T-cell (primary cell): ENCODE measurements around the gene WDR7. TPM values are rescaled to one million over a fixed set of nuclear protein-coding genes. Genes with fewer than 3 reads are reported as not detected.

Experiments
- ATAC-seq, 4 experiments: fragments of 200-7000 bp in 3 of 4; fragments of 150-1000 bp in 1 of 4; cut with Tn5 transposase; replicated peaks in 1 of 4; 1 replicate in 3 of 4; 2 replicates in 1 of 4; pipeline ENCODE4 v1.10.0; 2021; ENCODE audit warnings: moderate library complexity in 3 of 4, mild to moderate bottlenecking in 2 of 4, moderate number of reproducible peaks in 1 of 4
- CTCF ChIA-PET, 2 donors: fragments of 300-600 bp; sonication (Branson Sonifier 250); formaldehyde crosslinking; loops; one replicate each; lab custom pipeline; 2022; ENCODE audit warnings: antibody characterized with exemption in 2 of 2; lab: Charles Lee
- POLR2A ChIA-PET, 2 donors: fragments of 300-600 bp; sonication (Branson Sonifier 250); formaldehyde crosslinking; loops; one replicate each; lab custom pipeline; 2022; ENCODE audit warnings: antibody characterized with exemption in 2 of 2; lab: Charles Lee
- DNase-seq, 35 experiments: peaks; one replicate each; pipeline versions ENCODE4 v3.0.0 to v3.0.0-alpha.2; 2013 to 2023
- H3K27ac ChIP-seq: one replicate; pipeline ENCODE4 v1.5.1; 2013; ENCODE audit warnings: low read length
- H3K27me3 ChIP-seq, 2 experiments: replicated peaks in 1 of 2; 1 replicate in 1 of 2; 2 replicates in 1 of 2; pipeline versions ENCODE4 v1.6.1 to v1.7.0; 2013; ENCODE audit warnings: low read length in 1 of 2, mixed read lengths in 1 of 2; ENCODE audit not compliant: control insufficient read depth in 2 of 2, insufficient read depth in 2 of 2; ENCODE audit errors: extremely low read depth in 1 of 2
- H3K36me3 ChIP-seq, 2 donors: 1 replicate in 1 of 2; 2 replicates in 1 of 2; pipeline versions ENCODE4 v1.6.1 to v1.7.0; 2013; ENCODE audit warnings: low read length in 1 of 2; ENCODE audit not compliant: control insufficient read depth in 2 of 2, insufficient read depth in 1 of 2; ENCODE audit errors: extremely low read depth in 1 of 2
- H3K4me1 ChIP-seq, 2 experiments: 1 replicate in 1 of 2; 2 replicates in 1 of 2; pipeline versions ENCODE4 v1.6.1 to v1.7.0; 2013; ENCODE audit warnings: low read length in 2 of 2, mixed read lengths in 1 of 2; ENCODE audit not compliant: insufficient read depth in 2 of 2, control insufficient read depth in 1 of 2; ENCODE audit errors: extremely low read depth in 1 of 2
- H3K4me3 ChIP-seq, 2 donors: 1 replicate in 1 of 2; 2 replicates in 1 of 2; pipeline versions ENCODE4 v1.5.1 to v1.7.0; 2013; ENCODE audit warnings: mild to moderate bottlenecking in 2 of 2, low read length in 1 of 2, moderate library complexity in 1 of 2; ENCODE audit not compliant: control insufficient read depth in 1 of 2; ENCODE audit errors: extremely low read depth in 1 of 2
- H3K9me3 ChIP-seq: 2 replicates; pipeline ENCODE4 v1.7.0; 2013
- H3K27ac Mint-ChIP-seq, 2 donors: one replicate each; pipeline ENCODE4 v1.8.0; 2020 to 2021; ENCODE audit warnings: mild to moderate bottlenecking in 2 of 2, mixed read lengths in 2 of 2
- H3K27me3 Mint-ChIP-seq, 2 donors: one replicate each; pipeline ENCODE4 v1.8.0; 2021 to 2022; ENCODE audit warnings: mixed read lengths in 2 of 2
- H3K36me3 Mint-ChIP-seq: one replicate; pipeline ENCODE4 v1.8.0; 2021; ENCODE audit warnings: mixed read lengths
- H3K4me1 Mint-ChIP-seq, 3 donors: one replicate each; pipeline ENCODE4 v1.8.0; 2020 to 2022; ENCODE audit warnings: mixed read lengths in 3 of 3, mild to moderate bottlenecking in 1 of 3
- H3K4me3 Mint-ChIP-seq, 3 donors: one replicate each; pipeline ENCODE4 v1.8.0; 2020 to 2022; ENCODE audit warnings: mild to moderate bottlenecking in 3 of 3, mixed read lengths in 3 of 3, moderate library complexity in 3 of 3
- H3K9me3 Mint-ChIP-seq, 3 donors: one replicate each; pipeline ENCODE4 v1.8.0; 2020 to 2022; ENCODE audit warnings: mixed read lengths in 3 of 3
- WGBS: methylation state at CpG from one replicate; pipeline ENCODE4 v1.1.5; 2013; ENCODE audit warnings: missing lambda C conversion rate; ENCODE audit not compliant: insufficient coverage; 5-methylcytosine and 5-hydroxymethylcytosine counted together
- total RNA-seq, 35 experiments: library from RNA in 6 of 35; stranded (reverse) in 6 of 35; fragments of 120-200 nt in 1 of 35; gene quantifications; one replicate each; pipeline versions ENCODE4 v1.2.1 to v1.2.4 and lab custom pipeline; 2013 to 2026

The WDR7 gene
- total RNA-seq, 5 donors from 2014 or later (not counting 1 experiment from before 2014, with no cell fraction given) = 35.9 to 65.6 (median 41.5) TPM

DNA sequence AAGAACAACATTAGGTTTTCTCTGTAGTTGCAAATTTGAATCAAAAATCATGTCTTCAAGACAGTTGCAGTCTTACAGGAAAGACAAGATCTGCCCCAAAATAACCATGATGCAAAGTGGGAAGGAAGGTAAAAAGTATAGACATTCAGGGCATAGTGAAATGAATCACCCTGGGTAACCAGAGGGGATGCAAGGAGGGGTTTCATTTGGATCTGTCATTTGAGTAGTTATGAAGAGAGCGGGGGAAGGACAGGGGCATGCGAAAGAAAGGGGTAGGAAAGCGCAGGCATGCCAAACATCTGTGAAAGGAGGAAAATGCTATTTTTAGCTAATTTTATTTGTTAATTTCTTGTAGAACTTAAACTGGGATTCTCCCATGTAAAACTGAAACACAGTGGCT, 276.6 kb downstream of the WDR7 start:
- Mint-ChIP-seq H3K9me3 (no peaks in the 10 kb centered on the region), H3K27me3 (no peaks in the 10 kb centered on the region), H3K27ac (no peak overlapping the region), H3K4me1 (peaks cover 0 to 3% (median 0%) of the 10 kb centered on the region in 3 donors), H3K4me3 (no peak overlapping the region), H3K36me3 (peaks cover 64% of the 10 kb centered on the region)
- ChIA-PET CTCF (no interaction called here), POLR2A (no interaction called here)
- 82% methylated on average over 2 of the region's 3 CpGs for WGBS
- Histone ChIP-seq H3K27me3 (no peaks in the 10 kb centered on the region), H3K27ac (no peak overlapping the region), H3K4me3 (no peak overlapping the region), H3K4me1 (no peaks in the 10 kb centered on the region), H3K36me3 (peaks cover 4 to 10% of the 10 kb centered on the region in 2 donors), H3K9me3 (no peaks in the 10 kb centered on the region)
- ATAC-seq = no peak
- no peak for DNase-seq

DNA sequence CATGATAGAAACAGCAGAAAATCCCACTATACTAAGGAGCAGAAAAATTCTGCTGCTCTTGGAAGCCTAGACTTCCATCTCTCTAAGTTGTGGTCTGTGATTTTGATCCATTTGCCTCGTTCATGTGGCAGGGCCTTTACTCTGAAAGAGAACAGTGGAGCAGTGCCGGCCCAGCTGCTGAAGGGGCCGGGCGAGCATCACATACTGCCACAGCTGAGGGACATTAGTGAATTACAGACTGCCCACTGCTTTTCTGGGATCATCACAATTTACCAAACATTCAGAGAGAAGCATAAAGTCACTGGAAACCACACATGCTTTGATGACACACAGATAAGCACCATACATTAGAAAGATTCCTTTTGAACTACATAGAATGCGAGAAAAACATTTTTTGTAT, 278.7 kb downstream of the WDR7 start:
- Histone ChIP-seq H3K9me3 (no peaks in the 10 kb centered on the region), H3K4me1 (no peaks in the 10 kb centered on the region), H3K4me3 (no peak overlapping the region), H3K27ac (no peak overlapping the region), H3K27me3 (no peaks in the 10 kb centered on the region), H3K36me3 (peaks cover 4 to 10% of the 10 kb centered on the region in 2 donors)
- peaks cover 0 to 3% (median 0%) of the 10 kb centered on the region in 3 donors for H3K4me1 Mint-ChIP-seq
- ChIA-PET CTCF (no interaction called here), POLR2A (no interaction called here)
- H3K27ac Mint-ChIP-seq = no peak overlapping the region
- DNase-seq (no peak), ATAC-seq (no peak)
- 88% methylated on average over 2 of the region's 5 CpGs for whole genome bisulfite sequencing
- H3K36me3 Mint-ChIP-seq = peaks cover 68% of the 10 kb centered on the region
- H3K4me3 Mint-ChIP-seq = no peak overlapping the region
- no peaks in the 10 kb centered on the region for H3K27me3 Mint-ChIP-seq
- H3K9me3 Mint-ChIP-seq = no peaks in the 10 kb centered on the region

DNA sequence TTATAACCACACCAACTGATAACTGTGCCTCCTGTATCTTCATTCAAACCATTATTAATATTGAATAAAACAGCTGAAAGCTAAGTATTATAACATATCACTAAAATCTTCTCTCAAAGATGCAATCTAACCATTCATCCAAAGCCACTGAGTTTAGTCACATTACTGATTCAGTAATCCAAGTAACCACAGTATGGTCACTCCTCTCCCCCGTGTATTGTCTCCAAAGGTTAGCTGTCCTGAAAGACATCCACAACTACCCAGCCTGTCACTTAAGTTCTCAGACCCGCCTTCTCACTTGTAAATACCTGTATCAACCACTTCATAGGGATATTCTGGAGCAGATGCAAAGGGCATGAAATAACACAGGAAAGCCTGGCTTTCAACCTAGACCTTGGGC, 282.3 kb downstream of the WDR7 start:
- Mint-ChIP-seq H3K27me3 (no peaks in the 10 kb centered on the region), H3K9me3 (no peaks in the 10 kb centered on the region), H3K4me3 (no peak overlapping the region), H3K36me3 (peaks cover 67% of the 10 kb centered on the region), H3K4me1 (no peaks in the 10 kb centered on the region), H3K27ac (no peak overlapping the region)
- H3K4me3 ChIP-seq = no peak overlapping the region
- ChIA-PET POLR2A (no interaction called here), CTCF (no interaction called here)
- no peaks in the 10 kb centered on the region for H3K9me3 ChIP-seq
- H3K27me3 ChIP-seq = no peaks in the 10 kb centered on the region
- no peak for DNase-seq
- WGBS = 40% methylated on average over 1 of the region's 2 CpGs
- ATAC-seq = no peak
- no peak overlapping the region for H3K27ac ChIP-seq
- H3K4me1 ChIP-seq = no peaks in the 10 kb centered on the region
- peaks cover 8 to 14% of the 10 kb centered on the region in 2 donors for H3K36me3 ChIP-seq

DNA sequence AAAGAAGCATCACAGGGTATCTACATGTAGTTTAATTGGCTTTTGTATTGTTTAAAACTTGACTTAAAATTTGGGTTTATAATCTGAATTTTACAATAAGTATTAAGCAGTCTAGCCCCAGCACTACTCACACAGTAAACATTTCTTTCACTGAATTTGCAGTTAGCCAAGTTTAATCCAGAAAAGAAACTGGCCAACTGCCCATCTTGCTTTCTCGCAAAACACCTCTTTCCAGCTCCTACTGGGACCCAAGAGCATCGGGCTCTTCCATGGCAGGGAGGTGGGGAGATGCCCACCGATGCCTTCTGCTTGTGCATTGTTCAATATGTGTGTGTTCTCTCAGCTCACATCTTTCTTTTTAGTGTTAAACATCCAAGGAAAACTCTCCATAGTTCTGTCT, 283.0 kb downstream of the WDR7 start:
- no peak for ATAC-seq
- no peaks in the 10 kb centered on the region for H3K27me3 ChIP-seq
- WGBS = no CpG with 5 or more reads among the region's 3 CpGs
- H3K27ac Mint-ChIP-seq = no peak overlapping the region
- H3K9me3 ChIP-seq = no peaks in the 10 kb centered on the region
- no peak overlapping the region for H3K4me3 Mint-ChIP-seq
- no peak overlapping the region for H3K27ac ChIP-seq
- no peak for DNase-seq
- H3K4me1 Mint-ChIP-seq = no peaks in the 10 kb centered on the region
- ChIA-PET CTCF (no interaction called here), POLR2A (no interaction called here)
- peaks cover 8 to 14% of the 10 kb centered on the region in 2 donors for H3K36me3 ChIP-seq
- no peaks in the 10 kb centered on the region for H3K4me1 ChIP-seq
- H3K4me3 ChIP-seq = no peak overlapping the region
- peaks cover 69% of the 10 kb centered on the region for H3K36me3 Mint-ChIP-seq
- H3K27me3 Mint-ChIP-seq = no peaks in the 10 kb centered on the region
- no peaks in the 10 kb centered on the region for H3K9me3 Mint-ChIP-seq

DNA sequence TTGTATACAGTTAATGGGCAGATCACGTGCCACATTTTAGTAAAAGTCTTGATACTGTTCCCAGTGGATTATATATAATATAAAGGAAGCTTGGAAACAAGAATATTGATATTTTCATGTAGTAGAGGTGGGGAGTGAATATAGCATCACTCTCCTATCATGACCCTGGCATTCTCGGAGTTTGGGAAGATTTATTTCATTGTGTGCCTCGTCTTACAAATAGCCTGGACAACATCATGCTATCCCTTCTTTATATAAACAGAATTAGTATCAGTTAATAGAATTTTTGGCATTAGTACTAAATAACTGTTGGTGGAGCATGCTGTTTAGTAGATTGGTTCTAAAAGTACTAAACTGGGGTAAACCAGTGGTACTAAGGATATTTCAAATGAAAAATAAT, 283.7 kb downstream of the WDR7 start:
- Histone ChIP-seq H3K27me3 (no peaks in the 10 kb centered on the region), H3K36me3 (peaks cover 8 to 14% of the 10 kb centered on the region in 2 donors), H3K4me3 (no peak overlapping the region), H3K4me1 (no peaks in the 10 kb centered on the region), H3K27ac (no peak overlapping the region), H3K9me3 (no peaks in the 10 kb centered on the region)
- H3K36me3 Mint-ChIP-seq = peaks cover 63% of the 10 kb centered on the region
- DNase-seq (no peak), ATAC-seq (no peak)
- ChIA-PET CTCF (no interaction called here), POLR2A (no interaction called here)
- no peaks in the 10 kb centered on the region for H3K9me3 Mint-ChIP-seq
- H3K4me1 Mint-ChIP-seq = no peaks in the 10 kb centered on the region
- no peak overlapping the region for H3K4me3 Mint-ChIP-seq
- no CpG with 5 or more reads among the region's 3 CpGs for WGBS
- no peaks in the 10 kb centered on the region for H3K27me3 Mint-ChIP-seq
- no peak overlapping the region for H3K27ac Mint-ChIP-seq

DNA sequence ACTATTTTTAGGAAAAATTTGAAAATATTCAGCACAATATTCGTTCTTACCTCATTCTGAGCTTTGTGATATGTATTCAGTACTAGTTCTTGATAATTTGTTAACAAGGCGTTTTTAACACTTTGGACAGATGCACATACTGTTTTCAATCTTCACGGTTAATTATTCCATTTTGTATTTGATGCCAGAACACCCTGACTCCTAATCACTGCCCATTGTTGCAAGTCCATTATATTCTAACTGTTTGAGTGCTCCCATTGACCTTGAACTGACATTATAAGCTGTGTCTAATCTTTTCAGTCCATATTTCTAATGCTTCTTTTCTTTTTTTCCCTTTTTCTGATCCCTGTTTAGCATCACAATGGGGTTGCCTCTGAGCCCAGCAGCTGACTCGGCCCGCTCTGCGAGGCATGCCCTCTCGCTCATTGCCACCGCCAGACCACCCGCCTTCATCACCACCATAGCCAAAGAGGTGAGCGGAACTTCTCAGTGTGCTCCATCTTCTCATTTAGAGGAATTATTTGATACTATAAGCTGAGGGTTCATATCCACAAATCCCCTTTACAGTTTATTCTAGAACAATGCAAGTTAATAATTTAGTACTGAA, 284.4 kb downstream of the WDR7 start:
- Mint-ChIP-seq H3K4me3 (no peak overlapping the region), H3K4me1 (no peaks in the 10 kb centered on the region), H3K9me3 (no peaks in the 10 kb centered on the region), H3K36me3 (peaks cover 57% of the 10 kb centered on the region), H3K27ac (no peak overlapping the region), H3K27me3 (no peaks in the 10 kb centered on the region)
- DNase-seq (no peak), ATAC-seq (no peak)
- Histone ChIP-seq H3K27me3 (no peaks in the 10 kb centered on the region), H3K36me3 (peaks cover 8 to 14% of the 10 kb centered on the region in 2 donors), H3K27ac (no peak overlapping the region), H3K9me3 (no peaks in the 10 kb centered on the region), H3K4me3 (no peak overlapping the region), H3K4me1 (no peaks in the 10 kb centered on the region)
- ChIA-PET POLR2A (no interaction called here), CTCF (no interaction called here)
- WGBS = 100% methylated on average over 5 of the region's 10 CpGs

DNA sequence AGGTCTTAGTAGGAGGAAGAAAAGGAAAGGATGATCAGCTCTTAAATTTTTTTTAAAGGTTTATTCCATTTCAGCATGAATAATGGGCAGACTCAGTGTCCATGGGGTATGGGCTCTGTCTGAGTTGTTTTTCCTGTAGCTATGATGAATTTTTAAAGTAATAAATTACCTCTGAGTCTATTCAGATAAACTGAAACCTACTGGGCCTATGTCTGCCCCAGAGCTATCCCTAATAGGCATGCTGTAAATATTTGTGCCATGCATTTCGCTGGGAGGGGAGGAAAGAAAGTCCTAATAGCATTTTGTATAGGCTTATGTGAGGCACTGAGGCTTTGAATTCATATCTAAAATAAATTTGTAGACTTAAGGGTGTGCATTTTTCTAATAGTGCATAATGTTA, 285.3 kb downstream of the WDR7 start:
- POLR2A ChIA-PET = no interaction called here
- no peaks in the 10 kb centered on the region for H3K9me3 Mint-ChIP-seq
- no peak overlapping the region for H3K27ac Mint-ChIP-seq
- ATAC-seq (no peak), DNase-seq (no peak)
- no peaks in the 10 kb centered on the region for H3K4me1 Mint-ChIP-seq
- CTCF ChIA-PET = no interaction called here
- H3K36me3 Mint-ChIP-seq = peaks cover 56% of the 10 kb centered on the region
- no peaks in the 10 kb centered on the region for H3K27me3 Mint-ChIP-seq
- no peak overlapping the region for H3K4me3 ChIP-seq
- peaks cover 8 to 14% of the 10 kb centered on the region in 2 donors for H3K36me3 ChIP-seq
- H3K27ac ChIP-seq = no peak overlapping the region
- no peaks in the 10 kb centered on the region for H3K4me1 ChIP-seq
- no peaks in the 10 kb centered on the region for H3K27me3 ChIP-seq
- no CpG with 5 or more reads among the region's 1 CpG for WGBS
- H3K4me3 Mint-ChIP-seq = no peak overlapping the region
- no peaks in the 10 kb centered on the region for H3K9me3 ChIP-seq
